ENCODE data around the gene EZH2. TPM values are rescaled to one million over a fixed set of nuclear protein-coding genes. Genes with fewer than 3 reads are reported as not detected.

EZH2 gene
- total RNA-seq, 1 donor from 2014 or later = 49.6 TPM

- Mint-ChIP-seq H3K9me3 (no peaks in the 10 kb centered on the region), H3K27ac (no peak overlapping the region), H3K36me3 (peaks cover 24% of the 10 kb centered on the region), H3K4me3 (no peak overlapping the region), H3K4me1 (ENCODE audit: unreplicated experiment) (peaks cover 6% of the 10 kb centered on the region), H3K27me3 (no peaks in the 10 kb centered on the region)
- TF ChIP-seq CTCF (conservative IDR thresholded peaks at IDR 0.05) = no peak
- DNase-seq (ENCODE audit: extremely low spot score, unreplicated experiment) = no peak
Measured at GRCh38 chr7:148811892-148812291, 72.2 kb downstream of the EZH2 start.

- H3K36me3 Mint-ChIP-seq = peaks cover 35% of the 10 kb centered on the region
- peaks cover 6% of the 10 kb centered on the region for H3K4me1 Mint-ChIP-seq (ENCODE audit: unreplicated experiment)
- no peaks in the 10 kb centered on the region for H3K27me3 Mint-ChIP-seq
- TF ChIP-seq CTCF (conservative IDR thresholded peaks at IDR 0.05) = no peak
- H3K9me3 Mint-ChIP-seq = no peaks in the 10 kb centered on the region
- no peak overlapping the region for H3K27ac Mint-ChIP-seq
- DNase-seq (ENCODE audit: extremely low spot score, unreplicated experiment) = no peak
- H3K4me3 Mint-ChIP-seq = peak overlapping the region; percentile 39
Measured at GRCh38 chr7:148809856-148810255, 74.2 kb downstream of the EZH2 start.

GRCh38 chr7:148807436-148807835, 76.7 kb downstream of the EZH2 start:
- TF ChIP-seq CTCF (conservative IDR thresholded peaks at IDR 0.05) = no peak
- Mint-ChIP-seq H3K9me3 (no peaks in the 10 kb centered on the region), H3K27ac (no peak overlapping the region), H3K27me3 (no peaks in the 10 kb centered on the region), H3K36me3 (peaks cover 47% of the 10 kb centered on the region), H3K4me3 (no peak overlapping the region), H3K4me1 (ENCODE audit: unreplicated experiment) (peaks cover 6% of the 10 kb centered on the region)
- DNase-seq (ENCODE audit: extremely low spot score, unreplicated experiment) = no peak

GRCh38 chr7:148806187-148806586, 77.9 kb downstream of the EZH2 start:
- Mint-ChIP-seq H3K4me3 (no peak overlapping the region), H3K27me3 (no peaks in the 10 kb centered on the region), H3K36me3 (peaks cover 41% of the 10 kb centered on the region), H3K4me1 (ENCODE audit: unreplicated experiment) (peaks cover 6% of the 10 kb centered on the region), H3K9me3 (no peaks in the 10 kb centered on the region), H3K27ac (no peak overlapping the region)
- TF ChIP-seq CTCF (conservative IDR thresholded peaks at IDR 0.05) = no peak
- DNase-seq (ENCODE audit: extremely low spot score, unreplicated experiment) = no peak

- Mint-ChIP-seq H3K36me3 (peaks cover 45% of the 10 kb centered on the region), H3K27ac (no peak overlapping the region), H3K4me3 (no peak overlapping the region)
Measured at GRCh38 chr7:148804343-148805235, 79.5 kb downstream of the EZH2 start.

More at GRCh38 chr7:148804343-148805235, 79.5 kb downstream of the EZH2 start:
- Mint-ChIP-seq H3K27me3 (no peaks in the 10 kb centered on the region), H3K9me3 (no peaks in the 10 kb centered on the region), H3K4me1 (ENCODE audit: unreplicated experiment) (no peaks in the 10 kb centered on the region)
- no peak for TF ChIP-seq CTCF (conservative IDR thresholded peaks at IDR 0.05)
- no peak for DNase-seq (ENCODE audit: extremely low spot score, unreplicated experiment)

Measured in type B pancreatic cell (in vitro differentiated cells).